CD4-positive, alpha-beta T cell treated with Interleukin-15 for 1 hour (primary cell): ENCODE measurements around the gene NUTM2B.
"Not testable (repeated sequence)": the region's sequence is repeated elsewhere in the genome, so short reads cannot be mapped to it uniquely, and the experiment has no call there.

Experiments
- DNase-seq: peaks from one replicate; pipeline ENCODE4 v3.0.0-alpha.2; 2020

Gene NUTM2B

DNA sequence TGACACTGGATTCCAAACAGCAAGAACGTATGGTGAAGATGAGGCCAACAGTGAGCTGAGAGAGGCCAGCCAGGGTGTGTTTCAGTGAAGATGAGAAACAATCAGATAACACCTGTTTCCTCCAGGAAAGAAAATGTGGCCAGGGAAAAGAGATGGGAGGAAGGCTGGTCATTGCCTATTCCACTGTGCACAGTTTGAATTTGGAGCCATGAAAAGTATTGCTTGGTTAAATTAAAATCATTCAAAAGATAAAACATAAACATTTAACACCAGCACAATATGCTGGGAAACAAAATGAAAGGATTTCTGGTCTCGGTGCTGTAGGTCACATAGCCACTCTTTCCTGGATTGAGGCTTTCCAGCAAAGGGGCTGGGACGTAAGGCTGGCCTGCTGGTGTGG lies at the start of gene NUTM2B:
Gene NUTM2B, plus strand, starts transcription at position 301 of the 400 bp plus-strand sequence. CDS start 383 bp downstream, outside the sequence.
- DNase-seq = not testable (repeated sequence)

- DNase-seq = not testable (repeated sequence)
These were observed 39.7 kb upstream of the NUTM2B start for GRCh38 chr10:79663287-79663686.

DNA sequence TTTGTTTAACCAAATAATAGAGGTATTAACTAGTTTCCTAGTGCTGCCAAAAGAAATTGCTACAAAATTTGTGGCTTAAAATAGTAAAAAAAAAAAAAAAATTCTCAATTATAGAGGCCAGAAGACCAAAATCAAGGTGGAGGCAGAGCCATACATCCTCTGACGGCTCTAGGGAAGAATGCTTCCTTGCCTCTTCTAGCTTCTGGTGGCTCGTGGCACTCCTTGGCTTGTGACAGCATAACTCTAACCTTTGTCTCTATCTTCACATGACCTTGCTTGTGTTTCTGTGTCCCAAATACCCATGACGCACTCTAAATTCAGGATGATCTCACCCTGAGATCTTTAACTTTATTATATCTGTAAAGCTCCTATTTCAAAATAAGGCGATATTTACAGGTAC lies 38.3 kb upstream of the NUTM2B start:
- DNase-seq = not testable (repeated sequence)

GRCh38 chr10:79669248-79669788 lies 33.7 kb upstream of the NUTM2B start:
- not testable (repeated sequence) for DNase-seq

DNA sequence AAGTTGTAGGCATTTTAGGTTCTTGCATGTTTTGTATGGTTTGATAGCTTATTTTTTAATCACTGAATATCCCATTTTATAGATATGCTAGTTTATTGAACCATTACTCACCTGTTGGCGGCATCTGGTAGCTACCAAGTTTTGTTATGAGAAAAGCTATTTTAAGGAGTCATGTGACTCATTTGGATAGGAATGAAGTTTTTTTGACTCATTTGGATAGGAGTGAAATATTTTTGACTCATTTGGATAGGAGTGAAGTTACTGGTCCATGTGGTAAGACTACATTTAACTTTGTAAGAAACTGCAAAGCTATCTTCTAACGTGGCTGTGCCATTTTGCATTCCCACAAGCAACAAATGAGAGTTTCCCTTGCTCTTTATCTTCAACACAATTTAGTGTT lies 28.1 kb upstream of the NUTM2B start:
- not testable (repeated sequence) for DNase-seq

DNA sequence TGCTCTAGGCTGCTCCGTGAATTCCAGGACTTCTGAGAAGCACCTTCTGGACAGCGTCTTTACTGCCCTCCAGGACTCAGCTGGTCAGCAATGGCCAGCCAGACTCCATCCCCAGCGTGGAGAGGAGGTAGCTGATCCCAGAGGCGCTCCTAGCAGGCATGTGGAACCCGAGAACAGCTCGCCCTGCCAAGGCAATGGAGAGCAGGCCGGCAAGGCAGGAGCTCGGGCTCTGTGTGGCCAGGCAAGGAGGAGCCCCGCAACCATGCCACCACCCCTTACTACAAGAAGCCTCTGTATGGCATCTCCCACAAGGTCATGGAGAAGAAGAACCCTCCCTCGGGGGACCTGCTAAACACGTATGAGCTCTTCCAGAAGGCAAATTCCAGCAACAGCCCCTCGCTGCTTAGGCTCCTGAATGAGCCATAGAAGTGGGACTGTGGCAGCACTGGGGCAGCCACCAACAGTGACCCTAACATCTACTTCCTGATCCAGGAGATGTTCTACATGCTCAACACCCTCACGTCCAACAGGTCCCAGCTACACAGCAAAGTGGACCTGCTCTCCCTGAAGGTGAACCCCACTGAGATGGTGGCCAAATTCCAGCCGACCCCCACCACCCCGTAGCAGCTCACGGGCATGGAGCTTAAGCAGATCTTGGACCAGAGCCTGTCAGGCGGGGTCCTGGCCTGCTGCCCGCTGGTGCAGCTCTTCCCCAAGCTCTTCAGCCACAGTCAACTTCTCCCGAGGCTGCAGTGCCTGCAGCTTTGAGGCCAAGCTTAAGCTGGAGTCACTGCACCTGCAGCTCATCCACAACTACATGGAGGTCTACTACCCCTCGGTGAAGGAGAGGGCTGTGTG lies 19.8 kb upstream of the NUTM2B start:
- not testable (repeated sequence) for DNase-seq

- DNase-seq = not testable (repeated sequence)
These were observed 18.9 kb upstream of the NUTM2B start for GRCh38 chr10:79683884-79684720.

DNA sequence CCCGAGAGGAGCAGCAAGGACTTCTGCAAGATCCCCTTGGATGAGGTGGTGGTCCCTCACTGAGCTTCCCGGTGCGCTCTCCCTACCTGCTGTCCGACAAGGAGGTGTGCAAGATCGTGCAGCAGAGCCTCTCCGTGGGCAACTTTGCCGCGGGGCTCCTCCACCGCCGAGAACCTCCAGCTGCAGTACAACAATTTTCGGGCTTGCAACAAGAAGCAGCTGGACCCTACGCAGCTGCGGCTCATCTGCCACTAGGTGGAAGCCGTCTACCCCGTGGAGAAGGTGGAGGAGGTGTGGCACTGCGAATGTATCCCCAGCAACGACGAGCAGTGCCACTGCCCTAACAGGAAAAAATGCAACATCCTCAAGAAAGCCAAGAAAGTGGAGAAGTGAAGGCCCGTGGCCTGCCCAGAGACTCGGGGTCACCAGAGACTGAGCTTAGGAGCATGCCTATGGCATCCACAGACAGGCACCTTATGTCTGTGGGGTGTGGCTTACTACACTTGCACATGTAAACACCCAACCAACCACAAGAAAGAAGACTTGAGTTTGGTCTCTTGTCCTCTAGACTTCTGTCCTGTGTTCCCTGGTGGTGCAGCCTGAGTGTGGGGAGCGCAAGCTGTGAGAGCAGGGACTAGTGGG lies 17.9 kb upstream of the NUTM2B start:
- DNase-seq = peak; percentile 28

GRCh38 chr10:79686595-79686994 lies 16.4 kb upstream of the NUTM2B start:
- DNase-seq = not testable (repeated sequence)

GRCh38 chr10:79687406-79688150 lies 15.4 kb upstream of the NUTM2B start:
- not testable (repeated sequence) for DNase-seq

- DNase-seq = not testable (repeated sequence)
These were observed 14.2 kb upstream of the NUTM2B start for GRCh38 chr10:79688798-79689197.

- not testable (repeated sequence) for DNase-seq
These were observed 6.4 kb upstream of the NUTM2B start for GRCh38 chr10:79696596-79696995.

GRCh38 chr10:79697141-79697540 lies 5.9 kb upstream of the NUTM2B start:
- not testable (repeated sequence) for DNase-seq

DNA sequence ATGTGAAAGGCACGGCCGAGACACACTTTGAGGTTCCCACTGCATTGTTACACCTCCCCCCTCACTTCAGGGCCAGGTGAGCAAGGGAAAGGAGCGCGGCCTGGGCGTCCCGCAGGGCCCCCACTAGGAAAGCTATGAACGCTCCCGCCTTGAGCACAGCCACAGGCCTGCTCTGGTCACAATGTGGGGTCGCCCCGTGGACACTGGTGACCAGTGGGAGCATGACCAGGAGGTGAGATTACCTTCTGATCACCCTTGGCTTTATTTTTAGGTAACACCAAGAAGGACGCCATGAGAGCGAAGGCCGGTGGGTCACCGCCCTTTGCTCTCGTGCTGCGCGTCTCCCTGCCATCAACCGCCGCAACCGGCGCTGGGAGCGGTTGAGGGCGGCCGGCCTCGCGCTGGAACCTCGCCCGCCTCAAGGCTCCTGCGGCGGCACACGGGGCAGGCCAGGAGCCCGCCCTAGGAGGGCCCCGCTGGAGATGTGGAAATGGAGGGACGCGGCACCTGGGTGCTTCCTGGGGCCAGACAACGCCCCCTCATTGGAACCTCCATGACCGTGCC lies 2.6 kb upstream of the NUTM2B start:
- not testable (repeated sequence) for DNase-seq

GRCh38 chr10:79707017-79707416 lies 4.0 kb downstream of the NUTM2B start:
- not testable (repeated sequence) for DNase-seq

GRCh38 chr10:79714976-79715375 lies 11.9 kb downstream of the NUTM2B start:
- not testable (repeated sequence) for DNase-seq

- not testable (repeated sequence) for DNase-seq
These were observed 14.0 kb downstream of the NUTM2B start for GRCh38 chr10:79716917-79717579.

- not testable (repeated sequence) for DNase-seq
These were observed 17.0 kb downstream of the NUTM2B start for GRCh38 chr10:79720000-79720399.

DNA sequence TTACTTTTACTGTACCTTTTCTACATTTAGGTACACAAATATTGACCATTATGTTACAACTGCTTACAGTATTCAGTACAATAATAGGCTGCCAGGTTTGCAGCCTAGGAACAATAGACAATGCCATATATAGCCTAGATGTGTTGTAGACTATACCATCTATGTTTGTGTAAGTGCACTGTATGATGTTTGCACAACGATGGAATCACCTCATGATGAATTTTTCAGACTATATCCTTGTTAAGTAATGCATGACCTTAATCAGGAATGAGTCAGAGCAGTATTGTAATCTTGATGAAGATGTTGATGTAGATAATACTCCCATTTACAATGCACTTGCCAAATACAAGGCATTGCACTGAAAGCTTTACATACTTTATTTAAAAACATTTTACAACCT lies 23.6 kb downstream of the NUTM2B start:
- DNase-seq = not testable (repeated sequence)

GRCh38 chr10:79744844-79745243 lies 41.8 kb downstream of the NUTM2B start:
- not testable (repeated sequence) for DNase-seq

GRCh38 chr10:79748510-79748909 lies 45.5 kb downstream of the NUTM2B start:
- not testable (repeated sequence) for DNase-seq
